HL-60 (cell line): ENCODE data around the gene SMIM44.

Experiments used
- DNase-seq, 2 experiments: peaks; one replicate each; pipeline ENCODE4 v3.0.0-alpha.2; 2010 to 2020; ENCODE audit warnings: low read depth in 1 of 2, low spot score in 1 of 2
- H3K27ac ChIP-seq: fragments of 250-450 bp; sonication (Bioruptor Pico); replicated peaks from 2 replicates; pipeline ENCODE4 v1.5.1; 2020; ENCODE audit warnings: mild to moderate bottlenecking, moderate library complexity
- H3K27me3 ChIP-seq: fragments of 250-450 bp; sonication (Bioruptor Pico); 2 replicates; pipeline ENCODE4 v1.5.1; 2021; ENCODE audit warnings: mild to moderate bottlenecking, moderate library complexity; ENCODE audit not compliant: insufficient read depth, poor library complexity, severe bottlenecking
- H3K4me3 ChIP-seq: replicated peaks from 2 replicates; pipeline ENCODE4 v1.5.1; 2011; ENCODE audit warnings: mild to moderate bottlenecking, control low read depth, low read length; ENCODE audit not compliant: insufficient read depth
- GABPA ChIP-seq: IDR thresholded peaks from 2 replicates; pipeline ENCODE4 v1.6.1; 2012; ENCODE audit warnings: low read depth
- POLR2AphosphoS5 ChIP-seq: IDR thresholded peaks from 2 replicates; pipeline ENCODE4 v1.6.1; 2012; ENCODE audit warnings: low read depth
- SPI1 ChIP-seq: IDR thresholded peaks from 2 replicates; pipeline ENCODE4 v1.6.1; 2012; ENCODE audit warnings: low read depth, mild to moderate bottlenecking, borderline replicate concordance
- TF ChIP-seq, protein P1 (sequence below): IDR thresholded peaks from one replicate; pipeline ENCODE4 v1.5.1; 2011; ENCODE audit warnings: low read length, control low read depth, inconsistent platforms; ENCODE audit not compliant: insufficient read depth
- TF ChIP-seq, protein P2 (sequence below): IDR thresholded peaks from 2 replicates; pipeline ENCODE4 v1.6.1; 2012; ENCODE audit warnings: low read depth; ENCODE audit not compliant: insufficient replicate concordance

The SMIM44 gene

DNA sequence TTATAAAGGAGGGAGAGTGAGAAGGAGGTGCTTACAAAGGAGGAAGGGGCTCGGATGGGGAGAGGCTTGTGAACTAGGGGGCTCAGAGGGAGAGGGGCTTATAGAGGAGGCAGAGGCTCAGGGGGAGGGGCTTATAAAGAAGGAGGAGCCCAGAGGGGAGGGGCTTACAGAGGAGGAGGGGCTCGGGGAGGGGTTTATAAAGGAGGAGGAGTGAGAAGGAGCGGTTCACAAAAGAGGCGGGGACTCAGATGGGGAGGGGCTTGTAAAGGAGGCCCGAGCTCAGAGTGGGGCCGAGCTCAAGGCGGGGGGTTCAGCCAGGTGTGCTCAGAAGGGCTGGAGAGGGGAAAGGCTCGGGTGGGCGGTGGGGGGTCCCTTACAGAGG lies 3.4 kb downstream of the SMIM44 start:
- no peak for TF ChIP-seq GABPA
- no peak for TF ChIP-seq POLR2AphosphoS5
- TF ChIP-seq SPI1: no peak
- TF ChIP-seq, protein P1, sequence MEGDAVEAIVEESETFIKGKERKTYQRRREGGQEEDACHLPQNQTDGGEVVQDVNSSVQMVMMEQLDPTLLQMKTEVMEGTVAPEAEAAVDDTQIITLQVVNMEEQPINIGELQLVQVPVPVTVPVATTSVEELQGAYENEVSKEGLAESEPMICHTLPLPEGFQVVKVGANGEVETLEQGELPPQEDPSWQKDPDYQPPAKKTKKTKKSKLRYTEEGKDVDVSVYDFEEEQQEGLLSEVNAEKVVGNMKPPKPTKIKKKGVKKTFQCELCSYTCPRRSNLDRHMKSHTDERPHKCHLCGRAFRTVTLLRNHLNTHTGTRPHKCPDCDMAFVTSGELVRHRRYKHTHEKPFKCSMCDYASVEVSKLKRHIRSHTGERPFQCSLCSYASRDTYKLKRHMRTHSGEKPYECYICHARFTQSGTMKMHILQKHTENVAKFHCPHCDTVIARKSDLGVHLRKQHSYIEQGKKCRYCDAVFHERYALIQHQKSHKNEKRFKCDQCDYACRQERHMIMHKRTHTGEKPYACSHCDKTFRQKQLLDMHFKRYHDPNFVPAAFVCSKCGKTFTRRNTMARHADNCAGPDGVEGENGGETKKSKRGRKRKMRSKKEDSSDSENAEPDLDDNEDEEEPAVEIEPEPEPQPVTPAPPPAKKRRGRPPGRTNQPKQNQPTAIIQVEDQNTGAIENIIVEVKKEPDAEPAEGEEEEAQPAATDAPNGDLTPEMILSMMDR: no peak
- TF ChIP-seq, protein P2, sequence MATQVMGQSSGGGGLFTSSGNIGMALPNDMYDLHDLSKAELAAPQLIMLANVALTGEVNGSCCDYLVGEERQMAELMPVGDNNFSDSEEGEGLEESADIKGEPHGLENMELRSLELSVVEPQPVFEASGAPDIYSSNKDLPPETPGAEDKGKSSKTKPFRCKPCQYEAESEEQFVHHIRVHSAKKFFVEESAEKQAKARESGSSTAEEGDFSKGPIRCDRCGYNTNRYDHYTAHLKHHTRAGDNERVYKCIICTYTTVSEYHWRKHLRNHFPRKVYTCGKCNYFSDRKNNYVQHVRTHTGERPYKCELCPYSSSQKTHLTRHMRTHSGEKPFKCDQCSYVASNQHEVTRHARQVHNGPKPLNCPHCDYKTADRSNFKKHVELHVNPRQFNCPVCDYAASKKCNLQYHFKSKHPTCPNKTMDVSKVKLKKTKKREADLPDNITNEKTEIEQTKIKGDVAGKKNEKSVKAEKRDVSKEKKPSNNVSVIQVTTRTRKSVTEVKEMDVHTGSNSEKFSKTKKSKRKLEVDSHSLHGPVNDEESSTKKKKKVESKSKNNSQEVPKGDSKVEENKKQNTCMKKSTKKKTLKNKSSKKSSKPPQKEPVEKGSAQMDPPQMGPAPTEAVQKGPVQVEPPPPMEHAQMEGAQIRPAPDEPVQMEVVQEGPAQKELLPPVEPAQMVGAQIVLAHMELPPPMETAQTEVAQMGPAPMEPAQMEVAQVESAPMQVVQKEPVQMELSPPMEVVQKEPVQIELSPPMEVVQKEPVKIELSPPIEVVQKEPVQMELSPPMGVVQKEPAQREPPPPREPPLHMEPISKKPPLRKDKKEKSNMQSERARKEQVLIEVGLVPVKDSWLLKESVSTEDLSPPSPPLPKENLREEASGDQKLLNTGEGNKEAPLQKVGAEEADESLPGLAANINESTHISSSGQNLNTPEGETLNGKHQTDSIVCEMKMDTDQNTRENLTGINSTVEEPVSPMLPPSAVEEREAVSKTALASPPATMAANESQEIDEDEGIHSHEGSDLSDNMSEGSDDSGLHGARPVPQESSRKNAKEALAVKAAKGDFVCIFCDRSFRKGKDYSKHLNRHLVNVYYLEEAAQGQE: no peak
- Histone ChIP-seq H3K27me3 (peaks cover 4% of the 10 kb centered on the region), H3K27ac (no peak overlapping the region), H3K4me3 (no peak overlapping the region)
- DNase-seq: peak in 1 of 2 experiments; percentile 40

DNA sequence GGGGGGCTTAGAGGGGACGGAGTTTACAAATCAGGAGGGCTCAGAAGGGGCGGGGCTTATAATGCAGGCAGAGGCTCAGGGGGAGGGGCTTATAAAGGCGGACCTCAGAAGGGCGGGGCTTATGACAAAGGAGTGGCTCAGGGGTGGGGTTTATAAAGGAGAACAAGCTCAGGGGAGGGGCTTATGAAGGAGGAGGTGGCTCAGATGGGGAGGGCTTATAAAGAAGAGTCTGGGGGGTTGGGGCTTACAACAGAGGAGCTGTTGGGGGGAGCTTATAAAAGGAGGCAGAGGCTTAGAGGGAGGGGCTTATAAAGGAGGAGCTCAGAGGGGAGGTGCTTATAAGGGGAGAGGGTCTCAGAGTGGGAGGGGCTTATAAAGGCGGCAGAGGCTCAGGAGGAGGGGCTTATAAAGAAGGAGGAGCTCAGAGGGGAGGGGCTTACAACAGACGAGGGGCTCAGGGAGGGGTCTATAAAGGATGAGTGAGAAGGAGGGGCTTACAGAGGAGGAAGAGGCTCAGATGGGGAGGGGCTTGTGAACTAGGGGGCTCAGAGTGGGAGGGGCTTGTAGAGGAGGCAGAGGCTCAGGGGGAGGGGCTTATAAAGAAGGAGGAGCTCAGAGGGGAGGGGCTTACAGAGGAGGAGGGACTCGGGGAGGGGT lies 3.9 kb downstream of the SMIM44 start:
- Histone ChIP-seq H3K27me3 (peaks cover 4% of the 10 kb centered on the region), H3K4me3 (no peak overlapping the region), H3K27ac (no peak overlapping the region)
- TF ChIP-seq, protein P2: no peak
- TF ChIP-seq SPI1: no peak
- no peak for TF ChIP-seq POLR2AphosphoS5
- no peak for TF ChIP-seq GABPA
- TF ChIP-seq, protein P1: no peak
- peak in 1 of 2 experiments; percentile 75 for DNase-seq

DNA sequence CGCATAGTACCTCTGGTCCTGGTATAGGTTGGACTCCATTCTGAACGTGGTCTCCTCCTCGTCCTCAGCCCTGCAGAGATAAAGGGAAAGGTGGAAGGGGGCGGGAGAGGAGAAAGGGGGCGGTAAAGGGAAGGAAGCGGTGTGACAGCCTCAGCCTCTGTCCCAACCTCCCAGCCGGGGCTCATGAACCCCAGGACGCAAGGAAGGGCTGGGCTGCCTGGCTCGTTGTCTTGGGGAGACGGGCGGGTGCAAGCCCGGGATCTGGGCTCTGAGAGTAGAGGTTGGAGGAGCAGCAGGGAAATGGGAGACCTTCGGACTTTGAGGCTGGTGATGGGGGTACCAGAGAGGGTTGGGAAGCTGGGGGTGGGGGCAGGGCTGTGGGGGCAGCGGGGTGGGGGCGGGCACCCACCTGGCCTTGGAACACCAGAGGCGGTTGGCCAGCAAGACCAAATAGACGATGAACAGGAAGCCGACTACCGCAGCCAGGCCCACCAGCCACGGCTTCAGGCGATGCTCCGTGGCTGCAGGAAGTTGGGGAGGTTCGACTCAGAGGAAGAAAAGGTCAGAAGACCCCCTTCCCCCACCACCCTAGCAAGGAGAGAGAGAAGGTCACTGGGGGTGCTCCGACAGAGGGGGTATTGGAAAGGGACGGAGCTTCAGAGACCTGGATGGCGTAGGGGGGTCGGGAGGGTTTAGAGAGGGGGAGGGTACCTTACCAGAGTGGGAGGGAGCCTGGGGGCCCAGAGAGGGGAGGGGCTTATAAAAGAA lies 4.6 kb downstream of the SMIM44 start:
- Histone ChIP-seq H3K27me3 (peaks cover 4% of the 10 kb centered on the region), H3K4me3 (no peak overlapping the region), H3K27ac (no peak overlapping the region)
- TF ChIP-seq GABPA: no peak
- TF ChIP-seq, protein P1: no peak
- no peak for TF ChIP-seq SPI1
- TF ChIP-seq POLR2AphosphoS5: no peak
- TF ChIP-seq, protein P2: no peak
- peak in 1 of 2 experiments; percentile 28 for DNase-seq
